Mammary epithelial cell (primary cell): ENCODE measurements around the gene PRRT1B.

Source experiments
- CTCF ChIP-seq, 2 donors: IDR thresholded peaks in 1 of 2; conservative IDR thresholded peaks in 1 of 2; 2 replicates each; pipeline ENCODE4 v1.5.1; 2011 to 2012; ENCODE audit warnings: inconsistent platforms in 2 of 2, low read length in 2 of 2, mild to moderate bottlenecking in 2 of 2, control low read depth in 1 of 2, low read depth in 1 of 2; ENCODE audit not compliant: insufficient read depth in 1 of 2; ENCODE audit errors: extremely low read depth in 1 of 2
- EZH2 ChIP-seq: IDR thresholded peaks from 2 replicates; pipeline ENCODE4 v1.6.1; 2012; ENCODE audit warnings: low read length, inconsistent platforms, borderline replicate concordance

GRCh38 chr9:131607591-131607990 lies 62.3 kb downstream of the PRRT1B start:
- TF ChIP-seq CTCF (conservative IDR thresholded peaks at IDR 0.05 in 1 of 2, IDR thresholded peaks at IDR 0.05 in 1 of 2; ENCODE audit: extremely low read depth in 1 of 2, insufficient read depth in 1 of 2, low read depth in 1 of 2, low read length in 2 of 2) (no peak), EZH2 (no peak)
